Ovary (tissue), 9 donors: Measurements from ENCODE around the gene SNX25. TPM values are rescaled to one million over a fixed set of nuclear protein-coding genes. Genes with fewer than 3 reads are reported as not detected.
A peak's percentile ranks its signal among the peaks of the same experiment; 100 is the strongest.

Experiments used
- DNase-seq, 5 donors: peaks; one replicate each; pipeline ENCODE4 v3.0.0-alpha.2; 2019 to 2020
- H3K27ac ChIP-seq, 2 donors: fragments of 200-600 bp; one replicate each; pipeline versions ENCODE4 v1.5.1 to v1.8.0; 2019 to 2022
- H3K27me3 ChIP-seq: fragments of 200-600 bp; one replicate; pipeline ENCODE4 v1.8.0; 2022
- H3K36me3 ChIP-seq: fragments of 200-600 bp; sonication (generic); one replicate; pipeline ENCODE4 v1.5.1; 2019
- H3K4me1 ChIP-seq: one replicate; pipeline ENCODE4 v1.8.1; 2013; ENCODE audit warnings: mild to moderate bottlenecking, moderate library complexity; ENCODE audit not compliant: insufficient read depth
- H3K4me3 ChIP-seq: fragments of 200-600 bp; sonication (generic); one replicate; pipeline ENCODE4 v1.5.1; 2017
- H3K9me3 ChIP-seq, 2 donors: fragments of 200-600 bp in 1 of 2; sonication (generic) in 1 of 2; one replicate each; pipeline versions ENCODE4 v1.5.1 to v1.8.1; 2013 to 2019; ENCODE audit warnings: mild to moderate bottlenecking in 1 of 2, moderate library complexity in 1 of 2
- EP300 ChIP-seq: sonication (generic); formaldehyde crosslinking; IDR thresholded peaks from one replicate; pipeline ENCODE4 v1.6.1; 2017; ENCODE audit warnings: antibody characterized with exemption
- POLR2A ChIP-seq: fragments of 450-650 bp; IDR thresholded peaks from one replicate; pipeline ENCODE4 v1.6.1; 2017; ENCODE audit warnings: antibody characterized with exemption, mild to moderate bottlenecking, moderate library complexity
- WGBS, 3 donors: extraction: QIAGEN DNeasy Blood & Tissue Kit in 1 of 3; methylation state at CpG; one replicate each; pipeline versions ENCODE4 v1.1.5 to v1.1.7; 2013 to 2017; 5-methylcytosine and 5-hydroxymethylcytosine counted together
- intact Hi-C, 4 donors: fragments of 100-400 bp; cut with DNase I; formaldehyde crosslinking; loops; one replicate each; pipeline versions ENCODE4 v1.11.0 to v1.15.1; 2022 to 2023
- polyA plus RNA-seq, 2 donors: library from polyadenylated mRNA; stranded (reverse); fragments of 200-250 nt in 1 of 2; fragments of 350-450 nt in 1 of 2; fragmentation: Illumina TruSeq in 1 of 2; extraction: RNeasy Lipid Tissue Mini Kit (QIAGEN cat#74804) in 1 of 2; gene quantifications; one replicate each; pipeline ENCODE4 v1.2.3, GENCODE V29; 2013 to 2014
- total RNA-seq, 7 donors: library from RNA; depleted of rRNA in 2 of 7; stranded (reverse); fragments of >200 nt in 2 of 7; fragmentation: NEBNext Ultra II Directional in 3 of 7; extraction: Animal tissue kit (Norgen Biotek cat#: 25700) in 3 of 7; gene quantifications; one replicate each; pipeline versions ENCODE4 v1.1.0 to v1.2.4, GENCODE V29; 2016 to 2023
- TF ChIP-seq, protein P1 (sequence below), 3 donors: fragments of 450-650 bp in 2 of 3; fragments of 200-600 bp in 1 of 3; IDR thresholded peaks; one replicate each; pipeline versions ENCODE4 v1.5.1 to v1.8.0; 2016 to 2022; ENCODE audit warnings: antibody characterized with exemption in 3 of 3, mild to moderate bottlenecking in 1 of 3
- donor health status: DM: no; HTN: no; CAD: no; lungs with moderate emphysema.
- donor health status: DM: no; HTN: no; CAD: no.
- donor health status: Bipolar disorder and iron deficiency.
- donor health status: DM: yes; HTN: yes; CAD: no.
- donor health status: DM: no; HTN: no; CAD: no.
- donor health status: DM: yes; HTN: yes; CAD: no.

The SNX25 gene
- total and polyA plus RNA-seq, 9 donors: 7.9 to 28.4 (median 19.1) TPM

DNA sequence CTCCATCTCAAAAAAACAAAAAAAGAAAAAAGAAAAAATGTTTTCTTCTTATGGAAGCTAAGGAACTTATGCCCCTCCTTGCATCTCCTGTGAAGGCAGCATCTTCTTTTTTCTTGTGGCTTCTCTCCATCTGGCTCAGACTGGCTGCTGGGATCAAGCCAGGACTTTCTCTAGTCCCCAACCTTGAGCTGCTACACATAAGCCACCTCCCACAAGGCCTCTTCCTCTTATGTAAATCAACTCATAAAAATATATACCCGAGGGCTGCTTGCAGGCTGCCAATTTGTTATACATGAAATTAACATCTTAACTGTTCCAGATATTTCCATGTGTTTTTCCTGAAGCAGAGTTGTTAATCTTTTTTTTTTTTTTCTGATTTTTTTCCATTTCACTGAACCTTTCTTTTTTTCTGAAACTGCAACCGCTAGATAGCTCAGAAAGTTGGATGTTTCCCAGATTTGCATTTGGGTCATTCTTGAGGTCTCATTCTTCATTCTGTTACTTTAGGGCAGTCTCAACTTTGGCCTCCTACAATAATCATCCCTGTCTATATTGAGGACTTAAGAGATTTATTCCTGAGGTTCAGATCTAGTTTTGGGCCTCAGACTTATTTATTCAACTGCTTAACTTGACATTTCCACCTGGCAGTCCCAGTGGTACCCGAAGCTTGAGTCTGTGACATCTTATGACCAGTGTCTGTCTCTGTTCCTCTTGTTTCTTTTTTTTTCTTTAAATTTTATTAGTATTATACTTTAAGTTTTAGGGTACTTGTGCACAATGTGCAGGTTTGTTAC lies 10.3 kb downstream of the SNX25 start:
- no peaks in the 10 kb centered on the region for H3K9me3 ChIP-seq
- WGBS, 3 donors: 20 to 25% (median 22%) methylated on average over 3 of the region's 3 CpGs
- no peaks in the 10 kb centered on the region for H3K36me3 ChIP-seq
- H3K27me3 ChIP-seq: no peaks in the 10 kb centered on the region
- peak; percentile 73 to 86 (median 80) for DNase-seq
- intact Hi-C loops: loop anchor here in 1 of 4 donors (10.0 kb wide), 1 partner anchor 175 kb away; the partner anchor contains the start of genes ANKRD37 and LRP2BP
- H3K4me1 ChIP-seq: peaks cover 14% of the 10 kb centered on the region
- H3K27ac ChIP-seq: no peak overlapping the region
- no peak overlapping the region for H3K4me3 ChIP-seq
- no peak for TF ChIP-seq POLR2A

DNA sequence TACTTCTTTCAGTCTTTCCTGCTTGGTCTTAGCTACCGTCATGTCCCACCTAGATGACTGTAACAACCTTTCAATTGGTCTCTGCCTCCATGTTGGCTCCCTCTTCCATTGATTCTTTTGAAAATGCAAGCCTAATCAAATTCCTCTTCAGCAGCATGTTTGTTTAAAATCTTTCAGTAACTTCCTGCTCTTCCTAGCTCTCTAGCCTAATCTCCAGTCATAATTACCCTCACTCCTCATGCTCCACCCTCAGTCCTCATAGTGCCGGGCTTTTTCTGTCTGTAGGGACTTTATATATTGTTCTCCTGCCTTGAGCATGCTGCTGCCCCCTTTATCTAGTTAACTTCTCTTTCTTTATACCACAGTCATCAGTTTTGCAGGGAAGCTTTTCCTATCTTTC lies 12.1 kb downstream of the SNX25 start:
- WGBS, 3 donors: 59 to 68% (median 67%) methylated on average over 2 of the region's 2 CpGs
- intact Hi-C loops: no loop called here
- no peaks in the 10 kb centered on the region for H3K27me3 ChIP-seq
- peaks cover 16% of the 10 kb centered on the region for H3K4me1 ChIP-seq
- no peaks in the 10 kb centered on the region for H3K36me3 ChIP-seq
- H3K9me3 ChIP-seq: no peaks in the 10 kb centered on the region
- TF ChIP-seq, protein P1, sequence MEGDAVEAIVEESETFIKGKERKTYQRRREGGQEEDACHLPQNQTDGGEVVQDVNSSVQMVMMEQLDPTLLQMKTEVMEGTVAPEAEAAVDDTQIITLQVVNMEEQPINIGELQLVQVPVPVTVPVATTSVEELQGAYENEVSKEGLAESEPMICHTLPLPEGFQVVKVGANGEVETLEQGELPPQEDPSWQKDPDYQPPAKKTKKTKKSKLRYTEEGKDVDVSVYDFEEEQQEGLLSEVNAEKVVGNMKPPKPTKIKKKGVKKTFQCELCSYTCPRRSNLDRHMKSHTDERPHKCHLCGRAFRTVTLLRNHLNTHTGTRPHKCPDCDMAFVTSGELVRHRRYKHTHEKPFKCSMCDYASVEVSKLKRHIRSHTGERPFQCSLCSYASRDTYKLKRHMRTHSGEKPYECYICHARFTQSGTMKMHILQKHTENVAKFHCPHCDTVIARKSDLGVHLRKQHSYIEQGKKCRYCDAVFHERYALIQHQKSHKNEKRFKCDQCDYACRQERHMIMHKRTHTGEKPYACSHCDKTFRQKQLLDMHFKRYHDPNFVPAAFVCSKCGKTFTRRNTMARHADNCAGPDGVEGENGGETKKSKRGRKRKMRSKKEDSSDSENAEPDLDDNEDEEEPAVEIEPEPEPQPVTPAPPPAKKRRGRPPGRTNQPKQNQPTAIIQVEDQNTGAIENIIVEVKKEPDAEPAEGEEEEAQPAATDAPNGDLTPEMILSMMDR (IDR thresholded peaks at IDR 0.05): no peak
- TF ChIP-seq EP300: no peak
- no peak for TF ChIP-seq POLR2A
- H3K4me3 ChIP-seq: no peak overlapping the region
- no peak for DNase-seq
- H3K27ac ChIP-seq: no peak overlapping the region

DNA sequence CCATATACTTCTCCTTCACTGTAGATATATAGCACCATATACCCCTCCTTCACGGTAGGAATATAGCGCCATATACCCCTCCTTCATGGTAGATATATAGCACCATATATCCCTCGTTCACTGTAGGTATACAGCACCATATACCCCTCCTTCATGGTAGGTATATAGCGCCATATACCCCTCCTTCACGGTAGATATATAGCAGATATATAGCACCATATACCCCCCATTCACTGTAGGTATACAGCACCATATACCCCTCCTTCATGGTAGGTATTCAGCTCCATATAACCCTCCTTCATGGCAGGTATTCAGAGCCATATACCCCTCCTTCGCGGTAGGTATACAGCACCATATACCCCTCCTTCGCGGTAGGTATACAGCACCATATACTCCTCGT lies 12.5 kb downstream of the SNX25 start:
- Histone ChIP-seq H3K27ac (no peak overlapping the region), H3K4me1 (peaks cover 12% of the 10 kb centered on the region), H3K9me3 (no peaks in the 10 kb centered on the region), H3K27me3 (no peaks in the 10 kb centered on the region), H3K4me3 (no peak overlapping the region), H3K36me3 (no peaks in the 10 kb centered on the region)
- no peak for DNase-seq
- no peak for TF ChIP-seq POLR2A
- 80 to 96% (median 81%) methylated on average over 10 of the region's 10 CpGs for WGBS, 3 donors
- intact Hi-C loops: no loop called here

DNA sequence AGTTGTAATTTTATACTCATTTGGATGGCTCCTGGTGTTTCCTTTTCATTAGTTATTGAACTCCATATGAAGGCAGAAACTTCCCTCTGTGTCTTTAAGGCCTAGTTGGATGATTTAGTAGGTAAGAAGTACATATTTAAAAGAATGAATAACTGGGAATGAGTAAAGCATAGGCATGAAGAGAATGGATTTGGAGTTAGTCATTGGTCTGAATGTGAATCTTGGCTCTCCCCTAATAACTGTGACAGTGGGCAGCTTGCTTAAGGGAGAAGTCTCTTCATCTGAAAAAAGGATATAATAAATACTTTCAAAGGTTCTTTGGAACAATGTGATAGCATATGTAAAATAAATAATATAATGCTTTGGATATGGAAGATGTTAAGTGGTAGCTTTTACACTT lies 13.2 kb downstream of the SNX25 start:
- DNase-seq: no peak
- peaks cover 12% of the 10 kb centered on the region for H3K4me1 ChIP-seq
- H3K4me3 ChIP-seq: no peak overlapping the region
- no peaks in the 10 kb centered on the region for H3K9me3 ChIP-seq
- intact Hi-C loops: no loop called here
- H3K27ac ChIP-seq: no peak overlapping the region
- TF ChIP-seq POLR2A (no peak), EP300 (no peak)
- TF ChIP-seq, protein P1 (IDR thresholded peaks at IDR 0.05): no peak
- no peaks in the 10 kb centered on the region for H3K36me3 ChIP-seq
- H3K27me3 ChIP-seq: no peaks in the 10 kb centered on the region

DNA sequence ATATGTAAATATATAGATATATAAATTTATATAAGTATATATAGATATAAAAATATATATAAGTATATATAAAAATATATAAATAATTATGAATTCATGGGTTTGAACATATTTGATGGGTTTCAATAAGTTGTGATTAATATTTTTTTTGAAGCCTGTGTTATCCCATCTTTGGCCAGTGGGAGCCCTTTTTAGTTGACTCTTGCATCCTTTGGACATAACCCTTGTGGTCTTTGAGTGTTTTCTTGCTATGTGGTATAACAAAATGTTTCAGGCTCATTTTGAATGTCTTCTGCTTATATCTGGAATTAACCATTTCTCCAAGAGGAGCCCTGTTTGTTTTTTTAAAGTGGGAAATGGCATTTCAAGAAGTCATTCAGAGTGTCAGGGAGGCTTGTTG lies 15.2 kb downstream of the SNX25 start:
- no peaks in the 10 kb centered on the region for H3K27me3 ChIP-seq
- H3K9me3 ChIP-seq: no peaks in the 10 kb centered on the region
- H3K4me3 ChIP-seq: no peak overlapping the region
- intact Hi-C loops: no loop called here
- H3K4me1 ChIP-seq: peaks cover 15% of the 10 kb centered on the region
- no peak overlapping the region for H3K27ac ChIP-seq
- no peak for DNase-seq
- H3K36me3 ChIP-seq: no peaks in the 10 kb centered on the region
- TF ChIP-seq EP300: no peak
- TF ChIP-seq, protein P1 (IDR thresholded peaks at IDR 0.05): no peak
- no peak for TF ChIP-seq POLR2A
